IMR-90 (cell line): Measurements from ENCODE around the gene ZNF423. TPM values are rescaled to one million over a fixed set of nuclear protein-coding genes. Genes with fewer than 3 reads are reported as not detected.

ENCODE experiments used
- ATAC-seq: fragments of 200-7000 bp; cut with Tn5 transposase; 2 replicates; pipeline ENCODE4 v1.9.1; 2020; ENCODE audit warnings: low read depth, mild to moderate bottlenecking, moderate library complexity
- BruUV-seq: library from RNA; stranded (reverse); fragments of 400-500 nt; replicated peaks from 2 replicates; lab custom pipeline; 2021; lab: Mats Ljungman, UMichigan
- CTCF ChIA-PET: fragments of 300-600 bp; formaldehyde crosslinking; extraction: SDS; loops from one replicate; lab custom pipeline; 2021; ENCODE audit warnings: antibody characterized with exemption; lab: Yijun Ruan, JAX
- POLR2A ChIA-PET: fragments of 300-600 bp; sonication (Branson Sonifier 250); formaldehyde crosslinking; loops from one replicate; lab custom pipeline; 2022; ENCODE audit warnings: antibody characterized with exemption; ENCODE audit not compliant: unreplicated experiment; lab: Charles Lee
- DNase-seq: peaks from one replicate; pipeline ENCODE4 v3.0.0; 2013
- H2AFZ ChIP-seq: replicated peaks from 2 replicates; pipeline ENCODE3; 2013; ENCODE audit warnings: low read length, mild to moderate bottlenecking; ENCODE audit not compliant: poor library complexity
- H2AK5ac ChIP-seq: 2 replicates; pipeline ENCODE4 v1.6.1; 2013; ENCODE audit warnings: low read depth, low read length, inconsistent platforms
- H2AK9ac ChIP-seq: replicated peaks from 2 replicates; pipeline ENCODE3; 2013; ENCODE audit warnings: mild to moderate bottlenecking, low read depth, low read length, moderate library complexity; ENCODE audit not compliant: poor library complexity
- H2BK120ac ChIP-seq: 2 replicates; pipeline ENCODE4 v1.6.1; 2013; ENCODE audit warnings: low read depth, low read length, inconsistent platforms
- H2BK15ac ChIP-seq: 3 replicates; pipeline ENCODE4 v1.6.1; 2013; ENCODE audit warnings: low read depth, low read length, inconsistent platforms
- H2BK20ac ChIP-seq: 2 replicates; pipeline ENCODE4 v1.6.1; 2013; ENCODE audit warnings: low read depth, mild to moderate bottlenecking, inconsistent platforms, low read length, moderate library complexity
- H2BK5ac ChIP-seq: 2 replicates; pipeline ENCODE4 v1.6.1; 2013; ENCODE audit warnings: mild to moderate bottlenecking, low read depth, low read length, inconsistent platforms; ENCODE audit not compliant: poor library complexity, severe bottlenecking
- H3K14ac ChIP-seq: replicated peaks from 2 replicates; pipeline ENCODE4 v1.6.1; 2013; ENCODE audit warnings: low read depth, low read length, inconsistent platforms
- H3K18ac ChIP-seq: 2 replicates; pipeline ENCODE4 v1.6.1; 2013; ENCODE audit warnings: low read depth, low read length, control low read depth
- H3K23ac ChIP-seq: 2 replicates; pipeline ENCODE4 v1.6.1; 2013; ENCODE audit warnings: low read depth, low read length, inconsistent platforms
- H3K27ac ChIP-seq: 2 replicates; pipeline ENCODE4 v1.5.1; 2013; ENCODE audit warnings: mild to moderate bottlenecking, control low read depth, low read length; ENCODE audit not compliant: insufficient read depth
- H3K27me3 ChIP-seq: 2 replicates; pipeline ENCODE4 v1.6.1; 2013; ENCODE audit warnings: low read length; ENCODE audit not compliant: control insufficient read depth, insufficient read depth
- H3K36me3 ChIP-seq: 2 replicates; pipeline ENCODE4 v1.6.1; 2013; ENCODE audit warnings: low read length, mixed read lengths; ENCODE audit not compliant: control insufficient read depth, insufficient read depth
- H3K4ac ChIP-seq: 2 replicates; pipeline ENCODE4 v1.6.1; 2013; ENCODE audit warnings: low read depth, low read length, inconsistent platforms
- H3K4me1 ChIP-seq: 2 replicates; pipeline ENCODE4 v1.6.1; 2013; ENCODE audit warnings: low read length, mixed read lengths; ENCODE audit not compliant: control insufficient read depth, insufficient read depth
- H3K4me2 ChIP-seq: 2 replicates; pipeline ENCODE4 v1.6.1; 2013; ENCODE audit warnings: low read depth, mild to moderate bottlenecking, control low read depth, low read length, moderate library complexity
- H3K4me3 ChIP-seq: 2 replicates; pipeline ENCODE4 v1.5.1; 2013; ENCODE audit warnings: low read depth, mild to moderate bottlenecking, control low read depth, low read length, moderate library complexity; ENCODE audit not compliant: insufficient read depth
- H3K56ac ChIP-seq: 2 replicates; pipeline ENCODE4 v1.6.1; 2013; ENCODE audit warnings: low read length, inconsistent platforms; ENCODE audit not compliant: insufficient read depth; ENCODE audit errors: extremely low read depth
- H3K79me1 ChIP-seq, 2 experiments: 2 replicates each; pipeline ENCODE4 v1.6.1; 2013; ENCODE audit warnings: low read length in 2 of 2, inconsistent platforms in 1 of 2, low read depth in 1 of 2
- H3K9ac ChIP-seq: 2 replicates; pipeline ENCODE4 v1.6.1; 2013; ENCODE audit warnings: low read depth, low read length, control low read depth
- H3K9me1 ChIP-seq: 2 replicates; pipeline ENCODE4 v1.6.1; 2013; ENCODE audit warnings: low read length, inconsistent platforms; ENCODE audit not compliant: insufficient read depth
- H3K9me3 ChIP-seq: 2 replicates; pipeline ENCODE4 v1.6.1; 2013; ENCODE audit warnings: low read length; ENCODE audit not compliant: control insufficient read depth, insufficient read depth
- H4K20me1 ChIP-seq: 2 replicates; pipeline ENCODE4 v1.6.1; 2013; ENCODE audit warnings: low read length, inconsistent platforms; ENCODE audit not compliant: insufficient read depth
- H4K5ac ChIP-seq: 2 replicates; pipeline ENCODE4 v1.6.1; 2013; ENCODE audit warnings: mild to moderate bottlenecking, low read depth, low read length, control low read depth
- H4K8ac ChIP-seq, 2 experiments: 2 replicates each; pipeline ENCODE4 v1.6.1; 2013; ENCODE audit warnings: low read depth in 2 of 2, low read length in 2 of 2, control low read depth in 1 of 2, inconsistent platforms in 1 of 2
- H4K91ac ChIP-seq: 2 replicates; pipeline ENCODE4 v1.6.1; 2013; ENCODE audit warnings: low read depth, low read length, inconsistent platforms; ENCODE audit not compliant: insufficient read depth
- BHLHE40 ChIP-seq: fragments of 150-350 bp; IDR thresholded peaks from 2 replicates; pipeline ENCODE4 v1.6.1; 2016; ENCODE audit warnings: mild to moderate bottlenecking, low read depth, low read length
- CEBPB ChIP-seq: IDR thresholded peaks from 2 replicates; pipeline ENCODE4 v1.6.1; 2012; ENCODE audit warnings: low read depth, low read length, improper control_type of control experiment
- CHD1 ChIP-seq: IDR thresholded peaks from 2 replicates; pipeline ENCODE4 v1.6.1; 2012; ENCODE audit warnings: low read depth, low read length, improper control_type of control experiment
- FOS ChIP-seq: fragments of 150-350 bp; IDR thresholded peaks from 2 replicates; pipeline ENCODE4 v1.6.1; 2016; ENCODE audit warnings: low read depth, low read length
- MAZ ChIP-seq: IDR thresholded peaks from 2 replicates; pipeline ENCODE4 v1.6.1; 2012; ENCODE audit warnings: low read depth, mild to moderate bottlenecking, low read length, improper control_type of control experiment, moderate library complexity, borderline replicate concordance
- MXI1 ChIP-seq: IDR thresholded peaks from 2 replicates; pipeline ENCODE4 v1.6.1; 2012; ENCODE audit warnings: low read depth, mild to moderate bottlenecking, low read length, moderate library complexity, borderline replicate concordance
- NFE2L2 ChIP-seq: fragments of 150-350 bp; IDR thresholded peaks from 2 replicates; pipeline ENCODE4 v1.6.1; 2016; ENCODE audit warnings: low read depth, mild to moderate bottlenecking, low read length
- POLR2A ChIP-seq: IDR thresholded peaks from 2 replicates; pipeline ENCODE4 v1.6.1; 2012; ENCODE audit warnings: mild to moderate bottlenecking, low read depth, low read length
- RAD21 ChIP-seq: IDR thresholded peaks from 2 replicates; pipeline ENCODE4 v1.6.1; 2012; ENCODE audit warnings: low read length, improper control_type of control experiment
- RCOR1 ChIP-seq: IDR thresholded peaks from 2 replicates; pipeline ENCODE4 v1.6.1; 2012; ENCODE audit warnings: mild to moderate bottlenecking, low read length, improper control_type of control experiment; ENCODE audit not compliant: insufficient replicate concordance
- RFX5 ChIP-seq: IDR thresholded peaks from 2 replicates; pipeline ENCODE4 v1.8.0; 2012; ENCODE audit warnings: low read depth, mild to moderate bottlenecking, low read length, moderate library complexity
- SMC3 ChIP-seq: fragments of 150-350 bp; IDR thresholded peaks from 2 replicates; pipeline ENCODE4 v1.6.1; 2016; ENCODE audit warnings: low read depth, mild to moderate bottlenecking, antibody characterized with exemption, low read length, moderate library complexity
- WGBS, 2 experiments: methylation state at CpG; one replicate each; pipeline versions ENCODE4 v1.1.5 to v1.1.7; 2013; ENCODE audit warnings: missing lambda C conversion rate in 2 of 2; ENCODE audit not compliant: insufficient read length in 1 of 2; ENCODE audit errors: extremely low coverage in 2 of 2; 5-methylcytosine and 5-hydroxymethylcytosine counted together
- dilution Hi-C: fragments of 300-500 bp; cut with HindIII; formaldehyde crosslinking; loops from one replicate; pipeline ENCODE4 v1.14.3; 2018; ENCODE audit warnings: low sequenced_read_pairs; ENCODE audit not compliant: unreplicated experiment
- in situ Hi-C: fragments of 300-500 bp; cut with MboI; formaldehyde crosslinking; loops from 3 replicates; pipeline ENCODE4 v1.14.3; 2019; ENCODE audit warnings: low sequenced_read_pairs, inconsistent platforms, mixed read lengths
- intact Hi-C: fragments of 100-400 bp; cut with micrococcal nuclease; formaldehyde crosslinking; loops from 2 replicates; pipeline ENCODE4 v1.10.0; 2022
- polyA plus RNA-seq, 3 experiments: library from polyadenylated mRNA; depleted of rRNA; stranded (reverse); fragments of >200 nt; gene quantifications; 2 replicates each; pipeline ENCODE4 v1.2.3, GENCODE V29; 2012; ENCODE audit warnings: low replicate concordance in 1 of 3
- total RNA-seq: library from RNA; depleted of rRNA; stranded (reverse); fragments of >200 nt; gene quantifications from 2 replicates; pipeline ENCODE4 v1.2.3, GENCODE V29; 2012
- TF ChIP-seq, protein P1 (sequence below): conservative IDR thresholded peaks from 2 replicates; pipeline ENCODE4 v1.5.1; 2012; ENCODE audit warnings: mild to moderate bottlenecking, low read depth, low read length, improper control_type of control experiment
- TF ChIP-seq, protein P2 (sequence below): fragments of 150-350 bp; IDR thresholded peaks from 2 replicates; pipeline ENCODE4 v1.6.1; 2016; ENCODE audit warnings: low read depth, mild to moderate bottlenecking, low read length, moderate library complexity, borderline replicate concordance
- TF ChIP-seq, protein P3 (sequence below): fragments of 150-350 bp; IDR thresholded peaks from 2 replicates; pipeline ENCODE4 v1.6.1; 2017; ENCODE audit warnings: mild to moderate bottlenecking, antibody characterized with exemption, low read length, low read depth

Gene ZNF423
- total and polyA plus RNA-seq, 2 of the 4 experiments (the other 2 are of a cell fraction) = under 0.01 to 0.10 TPM

GRCh38 chr16:49462989-49463371, 392.9 kb downstream of the ZNF423 start:
- dilution Hi-C loops = no loop called here
- Histone ChIP-seq H4K20me1 (no peaks in the 10 kb centered on the region), H4K91ac (no peak overlapping the region), H3K9me1 (no peaks in the 10 kb centered on the region), H3K27me3 (peaks cover 6% of the 10 kb centered on the region; the same call in 1 of the 2 replicates), H3K36me3 (no peaks in the 10 kb centered on the region), H2AK9ac (no peak overlapping the region), H3K18ac (no peak overlapping the region), H3K56ac (no peak overlapping the region), H3K14ac (no peak overlapping the region), H2BK120ac (no peak overlapping the region), H2AK5ac (no peak overlapping the region), H2BK20ac (no peak overlapping the region), H3K4me3 (no peak overlapping the region), H3K23ac (no peak overlapping the region), H3K4me1 (no peaks in the 10 kb centered on the region), H3K4me2 (no peak overlapping the region), H3K79me1 (no peaks in the 10 kb centered on the region), H4K5ac (no peak overlapping the region), H2BK5ac (no peak overlapping the region), H3K27ac (no peak overlapping the region), H2AFZ (no peak overlapping the region), H3K9ac (no peak overlapping the region), H2BK15ac (no peak overlapping the region), H4K8ac (no peak overlapping the region), H3K9me3 (no peaks in the 10 kb centered on the region), H3K4ac (no peak overlapping the region)
- intact Hi-C loops = no loop called here
- in situ Hi-C loops = no loop called here
- ChIA-PET CTCF (no interaction called here), POLR2A (no interaction called here)
- WGBS, 2 experiments = 71% methylated on average over 3 of the region's 6 CpGs; no CpG with 5 or more reads in 1 of the 2 experiments
- no peak for ATAC-seq
- DNase-seq = no peak
- no TSS peak for BruUV-seq
- TF ChIP-seq POLR2A (no peak), BHLHE40 (no peak), MXI1 (no peak), RCOR1 (no peak), CHD1 (no peak), MAZ (no peak), CEBPB (no peak), RFX5 (no peak), RAD21 (no peak), NFE2L2 (no peak), FOS (no peak), SMC3 (no peak)
- TF ChIP-seq, protein P1, sequence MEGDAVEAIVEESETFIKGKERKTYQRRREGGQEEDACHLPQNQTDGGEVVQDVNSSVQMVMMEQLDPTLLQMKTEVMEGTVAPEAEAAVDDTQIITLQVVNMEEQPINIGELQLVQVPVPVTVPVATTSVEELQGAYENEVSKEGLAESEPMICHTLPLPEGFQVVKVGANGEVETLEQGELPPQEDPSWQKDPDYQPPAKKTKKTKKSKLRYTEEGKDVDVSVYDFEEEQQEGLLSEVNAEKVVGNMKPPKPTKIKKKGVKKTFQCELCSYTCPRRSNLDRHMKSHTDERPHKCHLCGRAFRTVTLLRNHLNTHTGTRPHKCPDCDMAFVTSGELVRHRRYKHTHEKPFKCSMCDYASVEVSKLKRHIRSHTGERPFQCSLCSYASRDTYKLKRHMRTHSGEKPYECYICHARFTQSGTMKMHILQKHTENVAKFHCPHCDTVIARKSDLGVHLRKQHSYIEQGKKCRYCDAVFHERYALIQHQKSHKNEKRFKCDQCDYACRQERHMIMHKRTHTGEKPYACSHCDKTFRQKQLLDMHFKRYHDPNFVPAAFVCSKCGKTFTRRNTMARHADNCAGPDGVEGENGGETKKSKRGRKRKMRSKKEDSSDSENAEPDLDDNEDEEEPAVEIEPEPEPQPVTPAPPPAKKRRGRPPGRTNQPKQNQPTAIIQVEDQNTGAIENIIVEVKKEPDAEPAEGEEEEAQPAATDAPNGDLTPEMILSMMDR = no peak
- TF ChIP-seq, protein P2, sequence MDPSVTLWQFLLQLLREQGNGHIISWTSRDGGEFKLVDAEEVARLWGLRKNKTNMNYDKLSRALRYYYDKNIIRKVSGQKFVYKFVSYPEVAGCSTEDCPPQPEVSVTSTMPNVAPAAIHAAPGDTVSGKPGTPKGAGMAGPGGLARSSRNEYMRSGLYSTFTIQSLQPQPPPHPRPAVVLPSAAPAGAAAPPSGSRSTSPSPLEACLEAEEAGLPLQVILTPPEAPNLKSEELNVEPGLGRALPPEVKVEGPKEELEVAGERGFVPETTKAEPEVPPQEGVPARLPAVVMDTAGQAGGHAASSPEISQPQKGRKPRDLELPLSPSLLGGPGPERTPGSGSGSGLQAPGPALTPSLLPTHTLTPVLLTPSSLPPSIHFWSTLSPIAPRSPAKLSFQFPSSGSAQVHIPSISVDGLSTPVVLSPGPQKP = no peak
- TF ChIP-seq, protein P3, sequence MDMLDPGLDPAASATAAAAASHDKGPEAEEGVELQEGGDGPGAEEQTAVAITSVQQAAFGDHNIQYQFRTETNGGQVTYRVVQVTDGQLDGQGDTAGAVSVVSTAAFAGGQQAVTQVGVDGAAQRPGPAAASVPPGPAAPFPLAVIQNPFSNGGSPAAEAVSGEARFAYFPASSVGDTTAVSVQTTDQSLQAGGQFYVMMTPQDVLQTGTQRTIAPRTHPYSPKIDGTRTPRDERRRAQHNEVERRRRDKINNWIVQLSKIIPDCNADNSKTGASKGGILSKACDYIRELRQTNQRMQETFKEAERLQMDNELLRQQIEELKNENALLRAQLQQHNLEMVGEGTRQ = no peak
